ENCODE results near the gene EGR2. TPM values are rescaled to one million over a fixed set of nuclear protein-coding genes. Genes with fewer than 3 reads are reported as not detected.

EGR2 gene
- total RNA-seq, 4 donors from 2014 or later: 0.26 to 3.4 (median 1.5) TPM; not detected in 1

GRCh38 chr10:62796896-62797295 lies 19.3 kb downstream of the EGR2 start:
- H3K27ac ChIP-seq: no peak overlapping the region
- no peaks in the 10 kb centered on the region for H3K9me3 ChIP-seq
- intact Hi-C loops (cut with DNase I; ENCODE audit: low total_unique reads): no loop called here
- no peak overlapping the region for H3K4me3 ChIP-seq
- H3K36me3 ChIP-seq: no peaks in the 10 kb centered on the region
- H3K4me1 ChIP-seq: no peaks in the 10 kb centered on the region
- no peaks in the 10 kb centered on the region for H3K27me3 ChIP-seq
- no peak for TF ChIP-seq POLR2A (IDR thresholded peaks at IDR 0.05)
- no peak for TF ChIP-seq CTCF (IDR thresholded peaks at IDR 0.05)
- DNase-seq: no peak

DNA sequence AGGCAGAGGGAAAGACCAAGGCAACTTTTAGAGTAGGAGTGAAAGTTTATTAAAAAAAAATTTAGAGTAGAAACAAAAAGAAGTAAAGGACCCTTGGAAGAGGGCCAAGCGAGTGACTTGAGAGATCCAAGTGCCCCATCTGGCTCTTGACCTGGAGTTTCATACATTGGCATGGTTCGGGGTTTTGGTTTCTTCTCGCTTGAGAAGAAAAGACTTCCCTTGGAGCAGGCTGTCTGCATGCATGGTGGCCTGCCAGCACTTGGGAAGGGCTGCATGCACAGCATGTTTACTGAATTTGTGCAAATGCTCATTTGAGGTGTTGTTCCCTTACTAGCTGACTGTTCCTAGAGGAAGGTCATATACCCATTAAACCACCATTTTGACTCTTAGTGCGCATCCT lies 20.4 kb downstream of the EGR2 start:
- H3K36me3 ChIP-seq: no peaks in the 10 kb centered on the region
- no peak for DNase-seq
- no peaks in the 10 kb centered on the region for H3K4me1 ChIP-seq
- TF ChIP-seq CTCF (IDR thresholded peaks at IDR 0.05): no peak
- H3K9me3 ChIP-seq: no peaks in the 10 kb centered on the region
- no peak overlapping the region for H3K4me3 ChIP-seq
- no peak overlapping the region for H3K27ac ChIP-seq
- no peaks in the 10 kb centered on the region for H3K27me3 ChIP-seq
- intact Hi-C loops (cut with DNase I; ENCODE audit: low total_unique reads): no loop called here

GRCh38 chr10:62795100-62795499 lies 21.1 kb downstream of the EGR2 start:
- no peak for DNase-seq
- H3K27me3 ChIP-seq: no peaks in the 10 kb centered on the region
- no peak overlapping the region for H3K4me3 ChIP-seq
- H3K9me3 ChIP-seq: no peaks in the 10 kb centered on the region
- no peaks in the 10 kb centered on the region for H3K36me3 ChIP-seq
- H3K4me1 ChIP-seq: no peaks in the 10 kb centered on the region
- intact Hi-C loops (cut with DNase I; ENCODE audit: low total_unique reads): no loop called here
- no peak for TF ChIP-seq POLR2A (IDR thresholded peaks at IDR 0.05)
- no peak for TF ChIP-seq CTCF (IDR thresholded peaks at IDR 0.05)
- no peak overlapping the region for H3K27ac ChIP-seq

DNA sequence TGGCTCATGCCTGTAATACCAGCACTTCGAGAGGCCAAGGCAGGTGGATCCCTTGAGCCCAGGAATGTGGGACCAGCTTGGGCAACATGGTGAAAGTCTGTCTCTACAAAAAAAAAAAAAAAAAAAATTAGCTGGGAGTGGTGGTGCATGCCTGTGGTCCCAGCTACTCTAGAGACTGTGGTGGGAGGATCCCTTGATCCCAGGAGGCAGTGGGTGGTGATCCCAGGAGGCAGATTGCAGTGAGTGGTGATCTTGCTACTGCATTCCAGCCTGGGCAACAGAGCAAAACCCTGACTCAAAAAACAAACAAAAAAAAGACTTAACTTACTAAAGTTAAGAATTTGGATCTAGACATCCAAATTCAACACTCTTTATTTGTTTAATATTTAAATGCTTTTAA lies 21.9 kb downstream of the EGR2 start:
- H3K36me3 ChIP-seq: no peaks in the 10 kb centered on the region
- H3K9me3 ChIP-seq: no peaks in the 10 kb centered on the region
- TF ChIP-seq POLR2A (IDR thresholded peaks at IDR 0.05): no peak
- no peak for TF ChIP-seq CTCF (IDR thresholded peaks at IDR 0.05)
- intact Hi-C loops (cut with DNase I; ENCODE audit: low total_unique reads): no loop called here
- no peak overlapping the region for H3K27ac ChIP-seq
- H3K4me1 ChIP-seq: no peaks in the 10 kb centered on the region
- H3K4me3 ChIP-seq: no peak overlapping the region
- DNase-seq: no peak
- H3K27me3 ChIP-seq: no peaks in the 10 kb centered on the region

- Histone ChIP-seq H3K4me1 (no peaks in the 10 kb centered on the region), H3K9me3 (no peaks in the 10 kb centered on the region), H3K36me3 (no peaks in the 10 kb centered on the region), H3K27ac (no peak overlapping the region), H3K4me3 (no peak overlapping the region), H3K27me3 (no peaks in the 10 kb centered on the region)
- DNase-seq: no peak
- no peak for TF ChIP-seq POLR2A (IDR thresholded peaks at IDR 0.05)
- TF ChIP-seq CTCF (IDR thresholded peaks at IDR 0.05): no peak
- intact Hi-C loops (cut with DNase I; ENCODE audit: low total_unique reads): no loop called here
These were observed 23.9 kb downstream of the EGR2 start for GRCh38 chr10:62792261-62792660.
